Left renal pelvis (tissue), 4 donors: Measurements from ENCODE around the gene ZNF134. TPM values are rescaled to one million over a fixed set of nuclear protein-coding genes. Genes with fewer than 3 reads are reported as not detected.

ENCODE experiments used
- DNase-seq, 4 donors: peaks; one replicate each; pipeline ENCODE4 v3.0.0-alpha.2; 2013; ENCODE audit warnings: low read depth in 4 of 4, low spot score in 3 of 4
- polyA plus RNA-seq, 4 donors: library from polyadenylated mRNA; unstranded; fragments of 120-200 nt; gene quantifications; one replicate each; pipeline ENCODE4 v1.2.1, GENCODE V29; 2013; ENCODE audit not compliant: insufficient read length in 4 of 4

ZNF134 gene
- polyA plus RNA-seq, 4 donors = 16.0 to 28.1 (median 27.1) TPM

DNA sequence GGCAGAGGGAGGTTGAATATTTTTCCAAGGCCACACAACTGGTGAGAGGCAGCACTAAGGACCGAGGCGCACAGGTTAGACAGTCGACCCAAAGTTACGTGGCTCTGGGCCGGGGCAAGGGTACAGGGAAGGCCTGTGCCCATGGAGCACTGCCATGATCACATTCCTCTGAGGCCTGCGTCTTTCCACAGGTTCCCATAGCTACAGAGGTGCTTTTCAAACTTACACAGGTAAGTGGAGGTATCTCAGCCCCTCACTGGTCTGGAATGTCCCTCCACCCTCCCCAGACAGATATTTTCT lies 19.7 kb downstream of the ZNF134 start:
- DNase-seq = no peak

DNA sequence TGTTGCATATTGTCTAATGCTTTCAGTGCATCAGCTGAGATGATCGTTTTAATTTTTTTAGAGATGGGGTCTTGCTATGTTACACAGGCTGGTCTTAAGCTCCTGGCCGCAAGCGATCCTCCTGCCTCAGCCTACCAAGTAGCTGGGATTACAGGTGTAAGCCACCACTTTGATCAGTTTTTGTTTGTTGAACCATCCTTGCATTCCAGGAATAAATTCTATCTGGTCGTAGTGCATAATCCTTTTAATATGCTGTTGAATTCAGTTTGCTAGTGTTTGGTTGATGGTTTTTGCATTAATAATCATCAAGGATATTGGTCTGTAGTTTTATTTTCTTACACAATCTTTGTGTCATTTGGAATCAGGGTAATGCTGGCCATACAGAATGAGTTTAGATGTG lies 23.3 kb downstream of the ZNF134 start:
- no peak for DNase-seq

DNA sequence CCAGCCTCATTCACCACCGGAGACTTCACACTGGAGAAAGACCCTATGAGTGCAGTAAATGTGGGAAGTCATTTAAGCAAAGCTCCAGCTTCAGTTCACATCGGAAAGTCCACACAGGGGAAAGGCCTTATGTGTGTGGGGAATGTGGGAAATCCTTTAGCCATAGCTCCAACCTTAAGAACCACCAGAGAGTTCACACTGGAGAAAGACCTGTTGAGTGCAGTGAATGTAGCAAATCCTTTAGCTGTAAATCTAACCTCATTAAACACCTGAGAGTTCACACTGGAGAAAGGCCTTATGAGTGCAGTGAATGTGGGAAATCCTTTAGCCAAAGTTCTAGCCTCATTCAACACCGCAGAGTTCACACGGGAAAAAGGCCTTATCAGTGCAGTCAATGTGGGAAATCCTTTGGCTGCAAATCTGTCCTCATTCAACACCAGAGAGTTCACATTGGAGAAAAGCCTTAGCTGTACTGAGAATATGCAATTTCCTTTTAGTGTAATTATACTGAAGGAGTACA lies 27.7 kb downstream of the ZNF134 start:
- DNase-seq = no peak

DNA sequence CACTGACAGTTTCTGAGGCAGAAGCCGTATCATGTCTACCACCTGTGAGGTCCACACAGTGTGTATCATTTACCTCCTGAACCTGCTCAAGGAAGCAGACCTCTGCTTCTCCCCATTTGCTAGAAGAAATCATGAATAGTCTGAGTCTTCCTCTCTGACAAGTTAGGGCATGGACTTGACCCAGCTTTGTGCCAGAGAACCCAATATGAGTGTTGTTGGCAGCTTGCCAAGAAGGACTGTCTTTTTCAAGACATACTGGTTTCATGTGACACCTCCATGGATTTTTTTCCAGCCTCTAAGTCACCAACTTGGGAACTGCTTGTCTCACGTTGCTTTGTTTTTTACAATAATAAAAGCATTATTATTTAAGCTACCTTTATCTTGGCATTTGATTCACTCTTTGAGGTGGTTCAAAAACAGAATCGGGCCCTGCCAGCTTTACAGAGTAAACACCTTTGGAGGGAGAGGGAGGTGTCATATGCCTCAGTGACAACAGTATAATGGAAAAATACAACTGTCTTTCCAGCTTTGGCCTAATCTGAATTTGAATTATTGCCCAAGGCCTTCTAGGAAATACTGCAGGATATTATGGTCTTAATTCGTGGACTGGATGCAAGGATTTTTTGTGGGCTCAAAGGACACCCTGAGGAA lies 28.5 kb downstream of the ZNF134 start:
- no peak for DNase-seq

DNA sequence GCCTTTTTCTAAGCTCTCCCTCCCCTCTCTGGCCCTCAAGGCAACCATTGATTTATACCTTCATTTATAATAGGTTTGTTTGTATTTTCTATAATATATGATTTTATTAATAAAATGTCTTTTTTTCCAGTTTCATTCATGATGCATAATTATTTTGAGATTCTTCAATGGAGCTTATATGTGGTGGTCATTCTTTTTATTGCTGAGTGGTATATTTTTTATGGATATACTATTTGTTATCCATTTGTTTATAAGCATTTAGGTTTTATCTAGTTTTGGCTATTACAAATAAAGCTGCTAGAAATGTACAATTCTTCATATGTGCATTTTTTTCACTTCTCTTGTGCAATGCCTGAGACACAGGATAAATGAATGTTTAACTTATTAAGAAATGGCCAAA lies 29.7 kb downstream of the ZNF134 start:
- DNase-seq = no peak

DNA sequence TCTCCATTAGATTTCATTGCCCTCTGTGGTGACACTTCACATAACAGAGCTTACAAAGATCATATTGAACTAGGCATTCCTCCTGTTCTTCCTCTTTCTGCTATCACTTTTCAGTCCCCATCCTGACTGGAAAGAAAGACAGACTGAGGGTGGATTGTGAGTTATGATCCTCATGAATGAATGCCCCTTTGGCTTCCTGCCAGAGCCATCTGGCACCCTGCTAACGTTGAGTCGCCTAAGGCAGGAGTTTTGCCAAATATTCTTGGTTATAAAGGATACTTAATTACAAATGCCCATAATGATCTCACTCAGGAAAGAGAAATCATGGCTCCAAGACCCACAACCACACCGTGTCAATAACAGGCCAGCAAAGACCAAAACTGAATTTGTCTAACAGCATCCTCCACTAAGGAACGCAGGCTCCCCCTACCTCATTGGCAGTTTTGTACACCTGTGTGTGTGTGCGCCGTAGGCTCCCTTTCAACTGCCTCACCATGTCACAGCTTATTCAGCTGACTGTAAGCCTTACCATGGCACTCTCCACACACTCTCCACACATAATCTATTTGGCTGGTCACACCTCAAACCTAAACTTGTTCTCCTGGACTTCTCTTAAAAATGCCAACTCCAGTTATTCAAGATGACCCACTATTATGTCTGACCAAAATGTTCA lies 34.4 kb downstream of the ZNF134 start:
- DNase-seq = no peak

DNA sequence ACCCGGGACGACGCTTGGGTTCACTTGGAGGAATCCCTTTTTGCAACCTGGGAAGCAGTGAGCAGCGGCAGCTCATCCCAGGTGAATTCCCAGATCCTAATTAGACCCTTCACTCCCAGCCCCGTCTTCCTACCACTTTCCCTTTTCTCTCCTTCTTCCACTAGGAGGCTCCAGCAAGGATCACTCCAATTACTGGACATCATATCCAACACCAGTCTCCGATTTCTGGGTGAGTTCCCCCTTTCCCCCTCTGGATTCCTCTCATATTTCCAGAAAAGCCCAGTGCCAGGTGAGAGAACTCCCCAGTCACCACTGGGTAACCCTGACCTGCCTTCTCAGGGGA lies 37.6 kb downstream of the ZNF134 start:
- DNase-seq = no peak

DNA sequence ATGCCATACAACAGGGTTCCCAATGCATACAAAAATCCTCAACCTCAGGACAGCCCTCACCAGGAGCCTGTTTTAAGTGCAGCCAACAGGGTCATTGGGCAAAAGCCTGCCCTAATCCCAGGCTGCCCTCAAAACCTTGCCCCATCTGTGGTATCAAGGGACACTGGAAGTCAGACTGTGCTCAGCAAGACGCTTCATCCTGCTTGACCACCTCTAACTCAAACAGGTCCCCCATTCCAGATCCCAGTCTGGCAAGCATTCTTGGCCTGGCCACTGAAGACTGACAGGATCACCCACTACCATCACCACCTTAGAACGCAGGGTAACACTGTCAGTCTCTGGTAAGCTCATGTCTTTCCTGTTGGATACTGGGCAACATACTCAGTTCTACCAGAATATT lies 39.6 kb downstream of the ZNF134 start:
- DNase-seq = no peak

DNA sequence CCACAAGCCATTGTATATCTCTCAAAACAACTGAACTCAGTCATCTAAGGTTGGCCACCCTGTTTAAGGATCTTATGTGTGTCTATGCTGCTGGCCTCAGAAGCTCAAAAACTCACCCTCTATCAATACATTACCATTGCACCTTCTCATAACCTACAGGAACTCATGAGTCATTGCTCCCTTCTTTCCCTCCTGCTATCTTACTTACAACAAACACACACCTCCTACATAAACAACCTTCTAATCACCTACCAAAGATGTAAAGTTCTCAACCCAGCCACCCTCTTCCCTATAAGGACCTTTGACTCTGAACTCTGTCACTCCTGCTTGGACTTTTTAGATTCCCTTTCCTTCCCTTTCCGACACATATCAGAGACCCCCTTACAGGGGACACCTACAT lies 41.4 kb downstream of the ZNF134 start:
- no peak for DNase-seq

DNA sequence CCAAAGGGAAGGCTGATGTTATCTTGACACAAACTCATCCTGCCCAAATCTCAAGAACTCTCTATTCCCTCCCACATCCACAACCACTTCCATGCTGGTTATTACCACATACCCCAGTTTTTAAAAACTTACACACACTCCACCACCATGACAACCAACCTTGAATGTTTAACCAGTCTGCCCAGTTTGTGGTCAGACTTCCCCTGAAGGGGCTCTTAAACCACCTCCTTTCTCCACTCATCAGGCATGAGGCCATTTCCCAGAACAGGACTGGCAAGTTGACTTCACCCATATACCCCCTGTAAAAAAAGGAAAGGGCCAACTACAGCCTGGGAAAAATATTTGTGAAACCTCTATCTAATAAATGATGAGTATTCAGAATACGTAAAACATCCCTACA lies 42.3 kb downstream of the ZNF134 start:
- DNase-seq = no peak

DNA sequence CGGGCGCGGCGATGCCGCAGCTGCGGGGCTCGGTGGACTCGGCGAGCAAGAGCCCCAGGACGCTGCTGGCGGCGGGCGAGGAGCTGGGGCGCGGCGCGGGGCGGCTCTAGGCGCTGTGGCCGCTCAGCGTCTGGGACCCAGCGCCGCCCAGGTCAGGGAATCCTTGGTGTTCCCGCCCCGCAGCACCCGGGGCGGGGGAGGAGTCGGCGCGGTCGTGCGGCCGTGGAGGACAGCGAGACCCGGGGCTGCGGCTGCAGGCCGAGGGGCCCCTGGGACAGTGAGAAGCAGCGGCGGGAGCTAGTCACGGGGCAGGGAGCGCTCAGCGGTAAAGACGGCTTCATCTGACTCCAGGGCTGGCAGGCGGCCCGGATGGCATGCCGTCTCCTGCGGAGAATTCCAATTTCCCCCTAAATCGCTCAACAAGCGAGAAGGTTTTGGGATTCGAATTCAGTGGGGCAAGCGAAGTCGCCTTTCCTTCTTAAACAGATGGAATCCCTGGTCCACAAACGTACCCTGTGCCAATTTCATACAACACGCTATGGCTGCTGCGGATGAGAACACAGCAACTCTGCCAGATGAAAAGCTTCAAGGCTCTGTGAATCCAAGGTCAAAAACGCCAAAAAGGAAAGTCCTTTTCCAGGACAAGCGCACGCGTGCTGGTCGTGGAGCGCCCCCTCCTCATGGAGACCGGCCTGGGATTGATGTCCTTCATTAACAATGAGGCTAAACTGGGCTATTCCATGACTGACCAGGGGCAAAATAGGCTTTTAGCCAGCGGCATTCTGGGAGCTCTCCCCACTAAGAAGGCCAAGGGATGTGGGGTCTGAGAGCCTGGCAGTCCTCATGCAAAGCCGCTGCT lies 50.5 kb downstream of the ZNF134 start:
- peak in 3 of 4 donors; percentile 39 to 44 (median 44) for DNase-seq

DNA sequence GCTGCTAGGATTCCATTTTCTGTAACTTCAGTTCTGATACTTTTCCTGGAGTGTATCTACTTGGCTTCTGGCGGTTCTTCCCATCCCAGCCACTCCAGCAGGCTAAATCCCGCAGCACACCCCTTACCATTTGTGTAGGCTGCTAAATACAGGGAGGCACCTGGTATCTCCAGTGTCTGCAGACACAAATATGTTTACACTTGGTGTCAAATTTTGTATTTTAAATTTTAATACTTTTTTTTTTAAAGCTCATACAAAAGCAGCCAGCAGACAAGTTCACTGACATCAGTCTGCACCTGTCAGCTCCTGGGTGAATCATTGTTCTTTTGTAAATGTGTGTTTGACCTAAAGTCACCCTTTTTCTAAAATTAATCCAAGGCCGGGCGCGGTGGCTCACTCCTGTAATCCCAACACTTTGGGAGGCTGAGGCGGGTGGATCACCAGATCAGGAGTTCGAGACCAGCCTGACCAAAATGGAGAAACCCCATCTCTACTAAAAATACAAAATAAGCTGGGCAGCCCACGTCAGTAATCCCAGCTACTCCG lies 51.3 kb downstream of the ZNF134 start:
- DNase-seq = no peak

DNA sequence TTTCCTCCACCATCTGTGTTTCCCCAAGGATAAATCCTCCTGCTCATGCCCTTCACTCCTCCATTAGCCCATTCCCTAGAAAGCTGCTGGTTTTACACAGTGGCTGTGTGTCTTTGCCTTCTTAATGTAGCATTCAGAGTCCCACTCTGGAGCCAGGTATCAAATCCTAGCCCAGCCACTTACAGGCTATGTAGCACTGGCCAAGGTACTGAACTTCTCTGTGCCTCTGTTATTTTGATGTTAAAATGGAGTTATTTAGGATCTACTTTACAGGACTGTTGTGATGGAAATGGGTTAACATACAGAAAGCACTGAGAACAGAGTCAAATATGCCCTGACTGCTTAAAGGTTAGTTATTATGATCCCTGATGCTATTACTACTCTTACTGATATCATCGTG lies 53.2 kb downstream of the ZNF134 start:
- no peak for DNase-seq

DNA sequence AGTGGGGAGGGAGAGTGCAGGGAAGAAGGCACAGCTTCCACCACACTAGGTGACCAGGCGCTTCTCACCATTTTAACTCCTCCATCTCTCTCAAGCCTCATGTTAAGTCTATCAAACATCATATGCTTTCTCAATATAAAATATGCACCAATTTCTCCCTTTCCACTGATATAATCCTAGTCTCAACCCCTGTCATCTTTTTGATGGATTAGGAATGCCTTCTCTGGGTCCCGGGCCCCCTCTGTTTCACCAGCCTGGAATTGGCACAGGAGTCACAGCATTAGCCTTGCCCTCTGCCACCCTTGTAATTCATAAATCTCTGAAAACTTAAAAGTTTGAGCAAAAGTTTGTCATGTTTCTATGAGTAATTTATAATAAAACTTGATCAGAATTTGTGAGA lies 54.6 kb downstream of the ZNF134 start, which contains the start of gene ZSCAN4:
Gene ZSCAN4, plus strand, starts transcription at position 301 of the 400 bp plus-strand sequence. CDS start 7,211 bp downstream, outside the sequence.
- DNase-seq = no peak

DNA sequence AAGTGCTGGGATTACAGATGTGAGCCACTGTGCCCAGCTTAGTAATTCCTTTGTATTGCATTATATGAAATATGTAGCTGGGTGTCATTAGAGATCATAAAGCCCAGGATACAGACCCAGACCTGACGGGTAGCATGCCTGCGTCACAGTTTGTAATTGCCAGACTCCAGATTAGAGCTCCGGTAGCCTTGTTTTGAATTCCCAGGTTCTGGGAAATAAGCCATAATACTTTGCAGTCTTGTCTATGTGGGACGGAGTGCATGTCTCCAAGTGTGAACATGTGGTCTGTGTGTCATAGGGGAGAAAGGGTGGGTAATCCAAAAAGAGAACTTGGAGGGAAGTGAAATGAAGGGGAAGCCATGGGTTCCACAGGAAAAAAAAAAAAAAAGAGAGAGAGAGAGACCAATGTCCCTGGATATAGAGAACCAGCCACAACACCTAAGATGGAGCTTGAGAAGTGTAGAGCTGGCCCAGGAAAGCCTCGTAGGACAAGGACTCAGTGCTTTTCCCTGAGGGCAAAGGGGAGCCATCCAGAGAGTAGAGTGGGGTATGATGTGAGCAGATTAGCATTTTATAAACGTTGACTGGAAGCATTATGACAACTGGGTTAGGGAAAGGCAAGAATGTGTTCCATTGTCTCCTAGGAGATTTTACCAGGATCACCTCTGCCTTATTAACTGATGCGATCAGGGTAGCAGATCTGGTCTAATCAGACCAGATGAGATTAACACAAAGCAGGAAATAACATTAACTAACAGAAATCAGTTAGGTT lies 57.3 kb downstream of the ZNF134 start:
- DNase-seq = no peak

DNA sequence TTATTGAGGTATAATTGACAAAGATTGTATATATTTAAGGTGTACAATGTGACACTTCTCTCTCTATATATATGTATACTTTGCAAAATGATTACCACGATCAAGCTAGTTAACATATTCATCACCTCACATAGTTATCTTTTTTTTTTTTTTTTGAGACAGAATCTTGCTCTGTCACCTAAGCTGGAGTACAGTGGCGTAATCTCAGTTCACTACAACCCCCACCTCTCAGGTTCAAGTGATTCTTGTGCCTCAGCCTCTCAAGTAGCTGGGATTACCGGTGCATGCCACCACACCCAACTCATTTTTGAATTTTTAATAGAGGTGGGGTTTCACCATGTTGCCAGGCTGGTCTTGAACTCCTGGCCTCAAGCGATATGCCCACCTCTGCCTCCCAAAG lies 58.4 kb downstream of the ZNF134 start:
- DNase-seq = no peak
